Measurements from ENCODE around the gene PIP5K1C.
A peak's percentile ranks its signal among the peaks of the same experiment; 100 is the strongest.

PIP5K1C gene

GRCh38 chr19:3700242-3701032, at the start of gene PIP5K1C:
Gene PIP5K1C, minus strand, starts transcription at chr19:3700468. Its CDS starts 78 bp downstream, at chr19:3700390.
- peaks cover 2% of the 10 kb centered on the region for H3K36me3 ChIP-seq (ENCODE audit: insufficient read depth, low read length)
- H3K27me3 ChIP-seq (ENCODE audit: insufficient read depth, low read length) = no peaks in the 10 kb centered on the region
- H3K9me3 ChIP-seq (ENCODE audit: low read length) = no peaks in the 10 kb centered on the region
- peak within 1 kb of the TSS; percentile 22 for H2AFZ ChIP-seq (ENCODE audit: low read depth, low read length)
- peaks cover 13% of the 10 kb centered on the region for H3K4me1 ChIP-seq (ENCODE audit: insufficient read depth, low read length)
- peak within 1 kb of the TSS; percentile 68 for H3K4me3 ChIP-seq (ENCODE audit: low read length)

- H3K4me1 ChIP-seq (ENCODE audit: insufficient read depth, low read length) = no peaks in the 10 kb centered on the region
- H3K27me3 ChIP-seq (ENCODE audit: insufficient read depth, low read length) = no peaks in the 10 kb centered on the region
- peaks cover 11% of the 10 kb centered on the region for H3K36me3 ChIP-seq (ENCODE audit: insufficient read depth, low read length)
- no peaks in the 10 kb centered on the region for H3K9me3 ChIP-seq (ENCODE audit: low read length)
- H2AFZ ChIP-seq (ENCODE audit: low read depth, low read length) = no peak overlapping the region
- no peak overlapping the region for H3K4me3 ChIP-seq (ENCODE audit: low read length)
These were observed 48.7 kb upstream of the PIP5K1C start for GRCh38 chr19:3748965-3749364.

GRCh38 chr19:3746371-3747056, 46.2 kb upstream of the PIP5K1C start:
- H3K27me3 ChIP-seq (ENCODE audit: insufficient read depth, low read length) = no peaks in the 10 kb centered on the region
- no peak overlapping the region for H3K4me3 ChIP-seq (ENCODE audit: low read length)
- no peaks in the 10 kb centered on the region for H3K9me3 ChIP-seq (ENCODE audit: low read length)

GRCh38 chr19:3745363-3746045, 45.2 kb upstream of the PIP5K1C start:
- H3K27me3 ChIP-seq (ENCODE audit: insufficient read depth, low read length) = no peaks in the 10 kb centered on the region
- H3K4me3 ChIP-seq (ENCODE audit: low read length) = no peak overlapping the region
- no peak overlapping the region for H2AFZ ChIP-seq (ENCODE audit: low read depth, low read length)
- H3K36me3 ChIP-seq (ENCODE audit: insufficient read depth, low read length) = peaks cover 4% of the 10 kb centered on the region
- no peaks in the 10 kb centered on the region for H3K4me1 ChIP-seq (ENCODE audit: insufficient read depth, low read length)
- H3K9me3 ChIP-seq (ENCODE audit: low read length) = no peaks in the 10 kb centered on the region

More at GRCh38 chr19:3746371-3747056, 46.2 kb upstream of the PIP5K1C start:
- no peaks in the 10 kb centered on the region for H3K4me1 ChIP-seq (ENCODE audit: insufficient read depth, low read length)
- H2AFZ ChIP-seq (ENCODE audit: low read depth, low read length) = no peak overlapping the region
- H3K36me3 ChIP-seq (ENCODE audit: insufficient read depth, low read length) = peaks cover 5% of the 10 kb centered on the region

- Histone ChIP-seq H3K4me3 (ENCODE audit: low read length) (no peak overlapping the region), H2AFZ (ENCODE audit: low read depth, low read length) (no peak overlapping the region), H3K9me3 (ENCODE audit: low read length) (no peaks in the 10 kb centered on the region), H3K27me3 (ENCODE audit: insufficient read depth, low read length) (no peaks in the 10 kb centered on the region), H3K36me3 (ENCODE audit: insufficient read depth, low read length) (no peaks in the 10 kb centered on the region), H3K4me1 (ENCODE audit: insufficient read depth, low read length) (no peaks in the 10 kb centered on the region)
These were observed 43.2 kb upstream of the PIP5K1C start for GRCh38 chr19:3743486-3743885.

- no peak overlapping the region for H2AFZ ChIP-seq (ENCODE audit: low read depth, low read length)
- no peaks in the 10 kb centered on the region for H3K4me1 ChIP-seq (ENCODE audit: insufficient read depth, low read length)
- H3K9me3 ChIP-seq (ENCODE audit: low read length) = no peaks in the 10 kb centered on the region
- no peak overlapping the region for H3K4me3 ChIP-seq (ENCODE audit: low read length)
- peaks cover 4% of the 10 kb centered on the region for H3K27me3 ChIP-seq (ENCODE audit: insufficient read depth, low read length)
- no peaks in the 10 kb centered on the region for H3K36me3 ChIP-seq (ENCODE audit: insufficient read depth, low read length)
These were observed 40.2 kb upstream of the PIP5K1C start for GRCh38 chr19:3740431-3740830.

GRCh38 chr19:3738477-3739220, 38.4 kb upstream of the PIP5K1C start:
- Histone ChIP-seq H2AFZ (ENCODE audit: low read depth, low read length) (no peak overlapping the region), H3K4me3 (ENCODE audit: low read length) (no peak overlapping the region), H3K9me3 (ENCODE audit: low read length) (no peaks in the 10 kb centered on the region), H3K27me3 (ENCODE audit: insufficient read depth, low read length) (peaks cover 4% of the 10 kb centered on the region), H3K36me3 (ENCODE audit: insufficient read depth, low read length) (no peaks in the 10 kb centered on the region), H3K4me1 (ENCODE audit: insufficient read depth, low read length) (no peaks in the 10 kb centered on the region)

- Histone ChIP-seq H3K36me3 (ENCODE audit: insufficient read depth, low read length) (no peaks in the 10 kb centered on the region), H3K27me3 (ENCODE audit: insufficient read depth, low read length) (peaks cover 4% of the 10 kb centered on the region), H3K4me3 (ENCODE audit: low read length) (no peak overlapping the region), H3K9me3 (ENCODE audit: low read length) (no peaks in the 10 kb centered on the region), H3K4me1 (ENCODE audit: insufficient read depth, low read length) (no peaks in the 10 kb centered on the region), H2AFZ (ENCODE audit: low read depth, low read length) (no peak overlapping the region)
These were observed 37.4 kb upstream of the PIP5K1C start for GRCh38 chr19:3737487-3738205.

GRCh38 chr19:3736106-3736724, 35.9 kb upstream of the PIP5K1C start:
- H3K9me3 ChIP-seq (ENCODE audit: low read length) = no peaks in the 10 kb centered on the region
- H3K36me3 ChIP-seq (ENCODE audit: insufficient read depth, low read length) = no peaks in the 10 kb centered on the region
- no peak overlapping the region for H3K4me3 ChIP-seq (ENCODE audit: low read length)
- H3K27me3 ChIP-seq (ENCODE audit: insufficient read depth, low read length) = peaks cover 4% of the 10 kb centered on the region
- no peak overlapping the region for H2AFZ ChIP-seq (ENCODE audit: low read depth, low read length)
- H3K4me1 ChIP-seq (ENCODE audit: insufficient read depth, low read length) = no peaks in the 10 kb centered on the region

GRCh38 chr19:3734310-3734600, 34.0 kb upstream of the PIP5K1C start:
- no peaks in the 10 kb centered on the region for H3K4me1 ChIP-seq (ENCODE audit: insufficient read depth, low read length)
- H2AFZ ChIP-seq (ENCODE audit: low read depth, low read length) = no peak overlapping the region
- no peak overlapping the region for H3K4me3 ChIP-seq (ENCODE audit: low read length)
- H3K27me3 ChIP-seq (ENCODE audit: insufficient read depth, low read length) = peaks cover 4% of the 10 kb centered on the region
- no peaks in the 10 kb centered on the region for H3K9me3 ChIP-seq (ENCODE audit: low read length)
- no peaks in the 10 kb centered on the region for H3K36me3 ChIP-seq (ENCODE audit: insufficient read depth, low read length)

- no peaks in the 10 kb centered on the region for H3K9me3 ChIP-seq (ENCODE audit: low read length)
- no peak overlapping the region for H3K4me3 ChIP-seq (ENCODE audit: low read length)
- H3K4me1 ChIP-seq (ENCODE audit: insufficient read depth, low read length) = no peaks in the 10 kb centered on the region
- no peaks in the 10 kb centered on the region for H3K36me3 ChIP-seq (ENCODE audit: insufficient read depth, low read length)
- H2AFZ ChIP-seq (ENCODE audit: low read depth, low read length) = no peak overlapping the region
- peaks cover 4% of the 10 kb centered on the region for H3K27me3 ChIP-seq (ENCODE audit: insufficient read depth, low read length)
These were observed 33.5 kb upstream of the PIP5K1C start for GRCh38 chr19:3733549-3734309.

All from neuron (in vitro differentiated cells).